Measurements from ENCODE around the gene CMYA5.
"Not testable (repeated sequence)": the region's sequence is repeated elsewhere in the genome, so short reads cannot be mapped to it uniquely, and the experiment has no call there.

The CMYA5 gene

GRCh38 chr5:79702606-79703380 lies 13.2 kb downstream of the CMYA5 start:
- peak; percentile 44 for DNase-seq (ENCODE audit: low spot score)

- no peak for DNase-seq (ENCODE audit: low spot score)
Measured at GRCh38 chr5:79703381-79703645, 13.7 kb downstream of the CMYA5 start.

DNA sequence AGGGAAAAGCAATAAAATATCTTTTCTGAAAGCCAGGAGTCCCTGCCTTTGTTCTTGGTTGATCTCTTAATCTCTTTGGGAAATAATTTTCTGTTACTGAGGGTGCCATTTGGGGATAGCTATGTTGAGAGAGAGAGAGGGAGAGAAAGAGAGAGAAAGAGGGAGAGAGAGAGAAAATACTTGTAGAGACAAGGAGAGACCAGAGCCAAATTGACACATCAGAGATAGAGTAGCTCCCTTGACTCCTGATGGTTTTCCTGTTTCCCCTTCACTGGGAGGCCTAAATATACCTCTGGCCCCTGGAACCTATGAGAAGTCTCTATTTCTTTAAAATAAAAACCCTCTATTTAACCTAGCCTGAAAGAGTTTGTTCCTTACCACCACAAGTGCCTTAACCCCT lies 14.9 kb downstream of the CMYA5 start:
- no peak for DNase-seq (ENCODE audit: low spot score)

GRCh38 chr5:79705632-79706031 lies 16.0 kb downstream of the CMYA5 start:
- no peak for DNase-seq (ENCODE audit: low spot score)

- DNase-seq (ENCODE audit: low spot score), result not testable (repeated sequence)
Measured at GRCh38 chr5:79706317-79706716, 16.7 kb downstream of the CMYA5 start.

DNA sequence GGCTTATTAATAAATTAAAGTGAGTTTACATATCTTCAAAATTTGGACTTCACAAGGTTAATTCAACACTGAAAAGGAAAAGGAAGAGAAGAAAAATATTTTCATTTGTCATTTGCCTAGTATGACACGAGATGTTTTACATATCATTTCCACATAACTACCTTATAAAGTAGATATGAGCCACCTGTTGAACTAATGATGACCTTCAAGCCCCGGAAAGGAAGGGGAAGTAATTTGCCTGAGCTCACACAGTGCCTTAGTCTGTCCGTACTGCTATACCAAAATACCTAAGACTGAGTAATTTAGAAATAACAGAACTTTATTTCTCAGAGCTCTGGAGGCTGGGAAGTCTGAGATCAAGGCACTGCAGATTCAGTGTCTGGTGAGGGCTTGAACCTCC lies 17.9 kb downstream of the CMYA5 start:
- no peak for DNase-seq (ENCODE audit: low spot score)

- no peak for DNase-seq (ENCODE audit: low spot score)
Measured at GRCh38 chr5:79712741-79713140, 23.1 kb downstream of the CMYA5 start.

DNA sequence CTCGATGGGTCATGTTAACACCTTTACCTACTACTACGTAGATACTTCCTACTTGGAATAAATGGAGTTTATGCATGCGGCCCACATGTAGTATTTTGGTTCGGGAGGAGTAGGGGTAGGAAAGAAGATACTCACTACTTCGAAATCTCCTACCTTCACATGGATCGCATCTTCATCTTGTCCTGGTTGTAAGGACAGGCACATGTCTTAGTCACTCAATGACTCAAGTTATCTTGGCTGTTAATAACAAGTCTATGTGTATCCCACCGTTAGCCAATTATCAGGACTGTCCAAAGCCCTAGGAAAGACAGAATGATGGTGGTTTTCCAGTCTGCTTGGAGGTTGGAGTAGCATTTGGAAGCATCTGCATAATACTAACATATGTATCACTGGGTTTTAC lies 24.1 kb downstream of the CMYA5 start:
- DNase-seq (ENCODE audit: low spot score), result no peak

GRCh38 chr5:79716839-79717238 lies 27.2 kb downstream of the CMYA5 start:
- no peak for DNase-seq (ENCODE audit: low spot score)

GRCh38 chr5:79720096-79720495 lies 30.5 kb downstream of the CMYA5 start:
- no peak for DNase-seq (ENCODE audit: low spot score)

- no peak for DNase-seq (ENCODE audit: low spot score)
Measured at GRCh38 chr5:79727451-79728355, 38.1 kb downstream of the CMYA5 start.

- no peak for DNase-seq (ENCODE audit: low spot score)
Measured at GRCh38 chr5:79728396-79728795, 38.8 kb downstream of the CMYA5 start.

DNA sequence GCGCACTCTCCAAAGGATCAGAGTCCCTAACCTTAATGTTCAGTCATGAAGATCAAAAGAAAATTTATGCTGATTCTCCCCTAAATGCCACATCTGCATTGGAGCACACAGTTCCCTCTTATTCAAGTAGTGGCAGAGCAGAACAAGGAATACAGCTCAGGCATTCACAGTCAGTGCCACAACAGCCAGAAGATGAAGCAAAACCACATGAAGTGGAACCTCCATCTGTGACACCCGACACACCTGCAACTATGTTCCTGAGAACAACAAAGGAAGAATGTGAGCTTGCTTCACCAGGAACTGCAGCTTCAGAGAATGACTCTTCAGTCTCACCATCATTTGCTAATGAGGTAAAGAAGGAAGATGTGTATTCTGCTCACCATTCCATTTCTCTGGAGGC lies 40.0 kb downstream of the CMYA5 start:
- DNase-seq (ENCODE audit: low spot score), result no peak

DNA sequence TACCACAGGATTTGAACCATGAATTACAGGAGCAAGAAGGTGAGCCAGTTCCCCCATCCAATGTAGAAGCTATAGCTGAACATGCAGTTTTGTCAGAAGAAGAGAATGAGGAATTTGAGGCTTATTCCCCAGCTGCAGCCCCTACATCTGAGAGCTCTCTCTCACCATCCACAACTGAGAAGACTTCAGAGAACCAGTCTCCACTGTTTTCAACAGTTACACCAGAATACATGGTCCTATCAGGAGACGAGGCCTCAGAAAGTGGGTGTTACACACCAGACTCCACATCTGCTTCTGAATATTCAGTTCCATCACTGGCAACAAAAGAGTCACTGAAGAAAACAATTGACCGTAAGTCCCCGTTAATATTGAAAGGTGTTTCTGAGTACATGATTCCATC lies 40.9 kb downstream of the CMYA5 start:
- no peak for DNase-seq (ENCODE audit: low spot score)

DNA sequence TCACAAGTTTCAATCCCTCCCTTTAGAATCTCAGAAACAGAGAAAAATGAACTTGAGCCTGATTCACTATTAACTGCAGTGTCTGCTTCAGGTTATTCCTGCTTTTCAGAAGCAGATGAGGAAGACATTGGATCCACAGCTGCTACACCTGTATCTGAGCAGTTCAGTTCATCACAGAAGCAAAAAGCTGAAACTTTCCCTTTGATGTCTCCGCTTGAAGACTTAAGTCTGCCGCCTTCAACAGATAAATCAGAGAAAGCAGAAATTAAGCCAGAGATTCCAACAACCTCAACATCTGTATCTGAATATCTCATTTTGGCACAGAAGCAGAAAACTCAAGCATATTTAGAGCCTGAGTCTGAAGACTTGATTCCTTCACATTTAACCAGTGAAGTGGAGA lies 42.1 kb downstream of the CMYA5 start:
- DNase-seq (ENCODE audit: low spot score), result no peak

DNA sequence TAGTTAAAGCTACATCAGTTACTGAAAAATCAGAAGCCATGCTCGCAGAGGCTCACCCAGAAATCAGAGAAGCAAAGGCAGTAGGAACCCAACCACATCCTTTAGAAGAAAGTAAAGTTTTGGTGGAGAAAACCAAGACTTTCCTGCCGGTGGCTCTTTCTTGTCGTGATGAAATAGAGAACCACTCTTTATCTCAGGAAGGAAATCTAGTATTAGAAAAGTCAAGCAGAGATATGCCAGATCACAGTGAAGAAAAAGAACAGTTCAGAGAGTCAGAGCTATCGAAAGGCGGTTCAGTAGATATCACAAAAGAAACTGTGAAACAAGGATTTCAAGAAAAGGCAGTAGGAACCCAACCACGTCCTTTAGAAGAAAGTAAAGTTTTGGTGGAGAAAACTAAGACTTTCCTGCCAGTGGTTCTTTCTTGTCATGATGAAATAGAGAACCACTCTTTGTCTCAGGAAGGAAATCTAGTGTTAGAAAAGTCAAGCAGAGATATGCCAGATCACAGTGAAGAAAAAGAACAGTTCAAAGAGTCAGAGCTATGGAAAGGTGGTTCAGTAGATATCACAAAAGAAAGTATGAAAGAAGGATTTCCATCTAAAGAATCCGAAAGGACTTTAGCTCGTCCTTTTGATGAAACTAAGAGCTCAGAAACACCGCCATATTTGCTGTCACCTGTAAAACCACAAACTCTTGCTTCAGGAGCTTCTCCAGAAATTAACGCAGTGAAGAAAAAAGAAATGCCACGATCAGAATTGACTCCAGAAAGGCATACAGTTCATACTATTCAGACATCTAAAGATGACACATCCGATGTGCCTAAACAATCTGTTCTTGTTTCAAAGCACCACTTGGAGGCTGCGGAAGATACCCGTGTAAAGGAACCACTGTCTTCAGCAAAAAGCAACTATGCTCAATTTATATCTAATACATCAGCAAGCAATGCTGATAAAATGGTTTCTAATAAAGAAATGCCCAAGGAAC lies 47.2 kb downstream of the CMYA5 start:
- DNase-seq (ENCODE audit: low spot score), result no peak

DNA sequence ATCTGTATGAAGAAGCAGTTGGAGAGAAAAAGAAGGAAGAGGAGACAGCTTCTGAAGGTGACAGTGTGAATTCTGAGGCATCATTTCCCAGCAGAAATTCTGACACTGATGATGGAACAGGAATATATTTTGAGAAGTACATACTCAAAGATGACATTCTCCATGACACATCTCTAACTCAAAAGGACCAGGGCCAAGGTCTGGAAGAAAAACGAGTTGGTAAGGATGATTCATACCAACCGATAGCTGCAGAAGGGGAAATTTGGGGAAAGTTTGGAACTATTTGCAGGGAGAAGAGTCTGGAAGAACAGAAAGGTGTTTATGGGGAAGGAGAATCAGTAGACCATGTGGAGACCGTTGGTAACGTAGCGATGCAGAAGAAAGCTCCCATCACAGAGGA lies 48.7 kb downstream of the CMYA5 start:
- DNase-seq (ENCODE audit: low spot score), result no peak

DNA sequence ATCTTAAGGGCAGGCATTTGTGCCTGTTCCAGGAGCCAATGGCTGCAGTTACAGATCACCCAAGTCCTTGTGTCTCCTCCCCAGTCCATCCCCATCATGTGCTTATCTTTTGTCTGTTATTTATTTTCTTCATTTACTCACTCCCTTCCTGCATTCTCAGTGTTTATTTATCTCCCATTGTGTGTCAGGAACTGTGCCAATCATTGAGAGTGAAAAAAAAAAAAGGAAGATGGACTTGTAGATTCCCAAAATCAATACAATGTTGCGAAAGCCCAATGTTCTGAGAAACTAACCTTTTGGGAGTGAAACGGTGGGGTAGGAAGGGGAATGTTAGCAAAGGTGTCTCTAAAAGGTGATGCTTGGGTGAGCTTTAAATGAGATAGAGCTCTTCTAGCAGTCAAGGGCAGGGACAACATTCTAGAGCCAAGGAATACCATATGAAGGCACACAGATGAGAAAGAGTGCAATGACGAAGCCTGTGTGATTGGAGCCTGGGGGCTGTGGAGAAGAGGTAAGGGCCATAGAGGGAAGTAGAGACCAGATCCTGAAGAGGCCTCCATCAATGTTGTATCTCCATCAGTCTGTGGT lies 53.0 kb downstream of the CMYA5 start:
- DNase-seq (ENCODE audit: low spot score), result no peak

DNA sequence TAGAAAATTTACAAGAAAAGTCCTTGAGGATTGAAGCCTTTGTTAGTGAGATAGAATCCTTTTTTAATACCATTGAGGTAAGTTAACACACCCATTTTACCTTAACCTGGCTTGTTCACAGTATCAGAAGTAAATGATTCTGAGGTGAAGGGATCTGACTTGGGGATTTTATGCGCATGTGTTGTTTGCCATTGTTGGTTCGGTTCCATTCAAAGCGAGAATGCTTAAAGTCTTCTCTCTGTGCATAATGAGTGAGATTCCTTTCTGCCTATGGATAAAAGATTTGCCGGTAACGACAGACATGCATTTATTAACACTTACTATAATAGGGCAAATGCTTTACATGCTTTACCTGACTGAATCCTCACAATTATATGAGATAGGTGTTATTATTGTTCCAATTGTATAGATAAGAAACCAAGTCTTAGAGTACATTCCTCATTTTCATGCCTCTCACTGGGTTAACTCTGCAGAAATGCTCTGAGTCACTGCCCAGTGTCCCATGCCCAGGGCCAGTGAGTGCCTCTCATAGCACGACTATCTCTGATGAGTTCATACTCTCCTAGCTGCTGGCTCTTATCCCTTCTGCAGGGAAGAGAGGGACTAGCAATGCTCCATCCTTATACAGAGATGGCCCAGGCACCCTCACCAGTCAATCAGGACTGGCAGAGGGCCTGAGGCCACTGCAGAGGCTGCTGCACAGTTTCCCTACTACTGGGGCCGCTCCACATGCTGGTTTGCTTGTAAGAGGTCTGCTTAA lies 54.4 kb downstream of the CMYA5 start:
- no peak for DNase-seq (ENCODE audit: low spot score)

GRCh38 chr5:79745255-79745654 lies 55.6 kb downstream of the CMYA5 start:
- DNase-seq (ENCODE audit: low spot score), result no peak
